ENCODE data around the gene ECE1. TPM values are rescaled to one million over a fixed set of nuclear protein-coding genes. Genes with fewer than 3 reads are reported as not detected.

ECE1 gene
- total RNA-seq, 1 donor from 2014 or later: 37.2 TPM

DNA sequence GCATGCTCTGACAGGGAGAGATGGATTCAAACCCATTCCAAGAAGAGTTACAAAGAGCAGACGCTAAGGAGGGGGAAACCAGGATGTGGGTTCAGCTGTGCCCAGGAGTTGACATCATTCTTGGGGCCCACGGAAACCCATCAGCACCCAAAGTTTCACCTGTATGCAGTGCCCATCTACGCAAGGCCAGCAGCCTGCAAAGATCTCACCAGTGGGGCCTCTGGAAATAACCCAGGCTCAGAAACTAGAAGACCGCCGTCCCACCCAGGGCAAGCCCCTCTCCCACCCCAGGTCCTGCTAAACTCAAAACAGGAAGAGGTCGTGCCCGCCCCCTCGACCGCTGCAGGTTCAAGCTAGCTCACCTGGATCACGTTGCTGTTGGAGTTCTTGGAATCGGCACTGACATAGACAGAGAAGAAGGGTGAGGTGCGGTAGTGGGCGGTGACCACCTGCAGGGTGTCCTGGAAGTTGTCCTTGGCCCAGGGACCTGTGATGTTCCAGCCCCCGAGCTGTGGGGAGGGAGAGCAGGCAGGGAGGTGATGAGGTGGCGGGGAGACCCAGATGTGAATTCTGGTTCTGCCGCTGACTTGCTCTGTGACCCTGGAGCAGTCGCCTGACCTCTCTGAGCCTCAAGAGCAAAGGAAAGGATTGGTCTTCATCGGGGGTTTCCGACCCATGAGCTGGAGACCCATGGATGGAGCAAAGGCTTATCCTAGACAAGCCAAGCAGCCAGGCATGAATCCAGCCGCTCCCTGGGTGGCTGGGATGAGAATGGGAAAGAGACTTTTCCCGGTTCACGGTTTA lies 31.7 kb downstream of the ECE1 start:
- Mint-ChIP-seq H3K4me1 (ENCODE audit: unreplicated experiment) (peaks cover 27% of the 10 kb centered on the region), H3K4me3 (no peak overlapping the region), H3K27ac (no peak overlapping the region), H3K9me3 (no peaks in the 10 kb centered on the region), H3K36me3 (peaks cover 7% of the 10 kb centered on the region), H3K27me3 (no peaks in the 10 kb centered on the region)
- TF ChIP-seq CTCF (conservative IDR thresholded peaks at IDR 0.05): no peak
- no peak for DNase-seq (ENCODE audit: extremely low spot score, unreplicated experiment)

DNA sequence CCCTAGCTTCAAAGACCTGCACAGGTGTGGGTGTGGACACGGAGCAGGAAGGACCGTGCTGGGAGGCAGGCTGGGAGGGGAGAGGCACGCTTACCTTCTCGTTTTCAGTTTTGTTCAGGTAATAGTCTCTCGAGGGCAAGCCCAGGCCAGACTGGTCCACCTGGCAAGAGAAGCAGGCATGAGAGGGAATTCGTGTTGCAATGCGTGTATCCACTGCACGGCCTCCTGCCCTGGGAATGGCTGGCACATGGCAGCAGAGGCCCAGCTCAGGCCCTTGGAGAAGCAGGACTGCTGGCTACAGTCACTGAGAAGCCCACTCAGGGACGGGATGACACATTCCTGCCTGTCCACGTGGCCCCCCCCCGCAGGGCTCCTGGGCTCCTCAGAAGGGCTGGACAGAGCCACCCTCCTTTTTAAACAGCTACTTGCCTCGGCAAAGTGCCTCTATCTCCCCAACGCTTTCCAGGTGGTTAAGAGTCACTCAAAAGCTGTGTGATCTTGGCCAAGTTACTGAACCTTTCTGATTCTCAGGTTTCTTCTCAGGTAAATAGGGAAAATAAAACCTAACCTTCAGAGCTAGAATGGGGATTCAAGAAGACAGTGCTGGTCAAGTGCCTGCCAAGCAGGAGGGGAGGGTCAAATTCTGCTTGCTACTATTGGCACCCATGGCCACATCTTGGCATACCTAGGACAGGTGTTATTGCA lies 32.7 kb downstream of the ECE1 start:
- Mint-ChIP-seq H3K4me1 (ENCODE audit: unreplicated experiment) (peaks cover 25% of the 10 kb centered on the region), H3K27me3 (no peaks in the 10 kb centered on the region), H3K4me3 (no peak overlapping the region), H3K9me3 (no peaks in the 10 kb centered on the region), H3K36me3 (peaks cover 4% of the 10 kb centered on the region), H3K27ac (no peak overlapping the region)
- DNase-seq (ENCODE audit: extremely low spot score, unreplicated experiment): no peak
- no peak for TF ChIP-seq CTCF (conservative IDR thresholded peaks at IDR 0.05)

GRCh38 chr1:21256776-21257175 lies 33.5 kb downstream of the ECE1 start:
- DNase-seq (ENCODE audit: extremely low spot score, unreplicated experiment): no peak
- Mint-ChIP-seq H3K36me3 (peaks cover 5% of the 10 kb centered on the region), H3K9me3 (no peaks in the 10 kb centered on the region), H3K4me1 (ENCODE audit: unreplicated experiment) (peaks cover 25% of the 10 kb centered on the region), H3K4me3 (no peak overlapping the region), H3K27me3 (no peaks in the 10 kb centered on the region), H3K27ac (no peak overlapping the region)
- no peak for TF ChIP-seq CTCF (conservative IDR thresholded peaks at IDR 0.05)

DNA sequence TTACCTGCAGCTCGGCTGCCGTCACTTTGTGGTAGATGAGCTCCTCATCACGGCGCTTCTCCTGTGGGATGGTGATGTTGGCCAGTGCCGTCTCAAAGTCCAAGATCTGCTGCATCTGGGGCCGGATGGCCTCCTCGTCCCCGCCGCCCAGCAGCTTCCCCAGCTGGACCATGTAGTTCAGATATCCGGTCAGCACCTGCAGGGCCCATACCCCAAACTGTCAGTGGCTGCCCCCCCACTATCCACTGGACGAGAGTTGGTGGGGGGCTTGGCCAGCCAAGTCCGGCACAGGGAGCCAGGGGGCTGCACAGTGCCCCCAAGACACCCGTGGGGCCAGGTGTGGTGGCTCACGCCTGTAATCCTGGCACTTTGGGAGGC lies 34.3 kb downstream of the ECE1 start:
- Mint-ChIP-seq H3K36me3 (peaks cover 7% of the 10 kb centered on the region), H3K9me3 (no peaks in the 10 kb centered on the region), H3K27me3 (no peaks in the 10 kb centered on the region), H3K4me3 (no peak overlapping the region), H3K4me1 (ENCODE audit: unreplicated experiment) (peaks cover 19% of the 10 kb centered on the region), H3K27ac (no peak overlapping the region)
- no peak for DNase-seq (ENCODE audit: extremely low spot score, unreplicated experiment)
- no peak for TF ChIP-seq CTCF (conservative IDR thresholded peaks at IDR 0.05)

- DNase-seq (ENCODE audit: extremely low spot score, unreplicated experiment): peak; percentile 90
- H3K4me3 Mint-ChIP-seq: no peak overlapping the region
- H3K27ac Mint-ChIP-seq: no peak overlapping the region
- peaks cover 18% of the 10 kb centered on the region for H3K4me1 Mint-ChIP-seq (ENCODE audit: unreplicated experiment)
- H3K9me3 Mint-ChIP-seq: no peaks in the 10 kb centered on the region
- H3K36me3 Mint-ChIP-seq: peaks cover 7% of the 10 kb centered on the region
- no peaks in the 10 kb centered on the region for H3K27me3 Mint-ChIP-seq
- TF ChIP-seq CTCF (conservative IDR thresholded peaks at IDR 0.05): peak; percentile 90
Observed at GRCh38 chr1:21255284-21255942, 34.9 kb downstream of the ECE1 start.

All from type B pancreatic cell (in vitro differentiated cells).